ENCODE results near the gene PCED1A. TPM values are rescaled to one million over a fixed set of nuclear protein-coding genes. Genes with fewer than 3 reads are reported as not detected.

PCED1A gene
- total and polyA plus RNA-seq, 2 of the 13 experiments (the other 11 are each of a cell fraction or from before 2014, with no cell fraction given): 40.1 to 84.2 TPM

- Histone ChIP-seq H3K36me3 (replicated peaks in 1 of 2; ENCODE audit: control insufficient read depth in 1 of 2, insufficient read depth in 2 of 2, low read length in 2 of 2) (no peaks in the 10 kb centered on the region), H3K27me3 (ENCODE audit: control insufficient read depth in 1 of 2, insufficient read depth in 2 of 2, low read length in 2 of 2) (peaks cover 22 to 84% of the 10 kb centered on the region in 2 experiments), H3K9me3 (ENCODE audit: low read length) (no peaks in the 10 kb centered on the region), H3K4me3 (replicated peaks in 1 of 3; ENCODE audit: insufficient read depth in 1 of 3, low read depth in 2 of 3, low read length in 3 of 3) (no peak overlapping the region), H2AFZ (ENCODE audit: low read length) (no peak overlapping the region), H3K79me2 (ENCODE audit: insufficient read depth, low read length) (no peaks in the 10 kb centered on the region), H3K9ac (ENCODE audit: insufficient read depth, low read depth, low read length) (no peak overlapping the region), H3K4me1 (ENCODE audit: insufficient read depth, low read length) (peaks cover 5% of the 10 kb centered on the region), H3K4me2 (ENCODE audit: low read depth, low read length) (no peak overlapping the region), H4K20me1 (ENCODE audit: insufficient read depth, low read length) (no peaks in the 10 kb centered on the region), H3K27ac (ENCODE audit: extremely low read length, insufficient read depth, low read length) (no peak overlapping the region)
- DNase-seq (ENCODE audit: low spot score) (no peak), ATAC-seq (no peak), FAIRE-seq (no peak)
- BruUV-seq (replicated peaks): no TSS peak
- intact Hi-C loops (cut with micrococcal nuclease; ENCODE audit: unreplicated experiment): no loop called here
- 39% methylated on average over 11 of the region's 20 CpGs for WGBS (ENCODE audit: low lambda C conversion rate)
- TF ChIP-seq ZNF549 (CRISPR knock-in tag; IDR thresholded peaks at IDR 0.05) (no peak), ZNF772 (CRISPR knock-in tag; IDR thresholded peaks at IDR 0.05) (no peak), NCOR1 (IDR thresholded peaks at IDR 0.05; ENCODE audit: borderline replicate concordance, low read length) (no peak), YY1 (IDR thresholded peaks at IDR 0.05; ENCODE audit: insufficient read depth, insufficient replicate concordance, low read depth, low read length) (no peak), TBX2 (CRISPR knock-in tag; IDR thresholded peaks at IDR 0.05; ENCODE audit: borderline replicate concordance) (no peak), TCF7 (IDR thresholded peaks at IDR 0.05; ENCODE audit: low read depth) (no peak), NCOA2 (CRISPR knock-in tag; IDR thresholded peaks at IDR 0.05) (no peak), ZNF3 (CRISPR knock-in tag; IDR thresholded peaks at IDR 0.05) (no peak), RFX3 (CRISPR knock-in tag; IDR thresholded peaks at IDR 0.05) (no peak), ZXDC (CRISPR knock-in tag; IDR thresholded peaks at IDR 0.05) (no peak), PRDM15 (CRISPR knock-in tag; IDR thresholded peaks at IDR 0.05) (no peak), HNRNPUL1 (IDR thresholded peaks at IDR 0.05; ENCODE audit: low read depth, low read length) (no peak), HOXA7 (CRISPR knock-in tag; IDR thresholded peaks at IDR 0.05) (no peak), FOXO4 (CRISPR knock-in tag; conservative IDR thresholded peaks at IDR 0.05) (no peak), ZNF598 (CRISPR knock-in tag; IDR thresholded peaks at IDR 0.05; ENCODE audit: borderline replicate concordance) (no peak), ZSCAN20 (CRISPR knock-in tag; IDR thresholded peaks at IDR 0.05; ENCODE audit: borderline replicate concordance) (no peak), KDM6A (CRISPR knock-in tag; IDR thresholded peaks at IDR 0.05; ENCODE audit: low read depth) (no peak), ZSCAN9 (CRISPR knock-in tag; IDR thresholded peaks at IDR 0.05; ENCODE audit: borderline replicate concordance) (no peak)
- CTCF ChIA-PET (ENCODE audit: low intra/inter-chr PET ratio, low total read pairs): no interaction called here
- in situ Hi-C loops (cut with HindIII; ENCODE audit: extremely low pct_ligation_motif_present, low pct_unique_long_range_greater_than_20kb): no loop called here
- POLR2A ChIA-PET: no interaction called here
Measured at GRCh38 chr20:2796011-2796660, 44.3 kb downstream of the PCED1A start.

Data from HepG2 (cell line).